GM12801 (cell line): ENCODE results near the gene CERS6.

Experiments
- CTCF ChIP-seq: IDR thresholded peaks from one replicate; pipeline ENCODE4 v1.5.1; 2011; ENCODE audit warnings: control low read depth; ENCODE audit not compliant: insufficient read length; ENCODE audit errors: extremely low read depth

Gene CERS6

DNA sequence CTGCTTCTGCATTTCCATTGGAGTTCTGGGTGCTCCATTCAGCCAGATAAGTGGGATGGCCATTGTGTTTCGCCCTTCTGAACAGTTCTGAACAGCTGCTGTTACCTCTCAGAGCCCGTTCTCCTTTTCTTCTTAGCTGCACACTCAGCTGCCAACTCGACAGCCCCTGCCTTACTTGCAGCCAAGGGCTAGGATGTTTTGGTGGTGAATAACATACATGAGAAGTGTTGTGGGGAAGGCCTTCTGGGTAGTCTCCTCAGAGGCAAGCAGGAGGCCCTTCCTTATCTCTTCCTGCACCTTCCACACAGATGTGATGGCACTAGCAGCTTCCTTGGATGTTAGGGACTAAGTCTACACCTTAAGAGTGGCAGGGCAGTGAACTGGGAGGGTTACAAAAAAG, 207.9 kb downstream of the CERS6 start:
- no peak for TF ChIP-seq CTCF

DNA sequence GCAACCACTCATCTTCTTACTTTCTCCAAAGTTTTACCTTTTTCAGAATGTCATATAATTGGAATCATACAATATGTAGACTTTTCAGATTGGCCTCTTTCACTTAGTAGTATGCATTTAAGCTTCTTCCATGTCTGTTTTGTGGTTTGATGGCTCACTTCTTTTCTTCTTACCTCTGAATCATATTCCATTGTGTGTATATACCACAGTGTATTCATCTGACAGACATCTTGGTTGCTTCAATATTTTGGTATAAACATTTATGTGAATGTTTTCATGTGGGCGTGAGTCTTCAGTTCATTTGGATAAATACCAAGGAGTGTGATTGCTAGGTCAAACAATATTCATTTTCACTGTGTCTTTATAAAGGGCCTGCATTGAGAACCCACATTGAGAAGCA, 210.3 kb downstream of the CERS6 start:
- no peak for TF ChIP-seq CTCF

GRCh38 chr2:168667156-168667555, 211.1 kb downstream of the CERS6 start:
- no peak for TF ChIP-seq CTCF

- no peak for TF ChIP-seq CTCF
Observed at GRCh38 chr2:168669151-168669550, 213.1 kb downstream of the CERS6 start.

DNA sequence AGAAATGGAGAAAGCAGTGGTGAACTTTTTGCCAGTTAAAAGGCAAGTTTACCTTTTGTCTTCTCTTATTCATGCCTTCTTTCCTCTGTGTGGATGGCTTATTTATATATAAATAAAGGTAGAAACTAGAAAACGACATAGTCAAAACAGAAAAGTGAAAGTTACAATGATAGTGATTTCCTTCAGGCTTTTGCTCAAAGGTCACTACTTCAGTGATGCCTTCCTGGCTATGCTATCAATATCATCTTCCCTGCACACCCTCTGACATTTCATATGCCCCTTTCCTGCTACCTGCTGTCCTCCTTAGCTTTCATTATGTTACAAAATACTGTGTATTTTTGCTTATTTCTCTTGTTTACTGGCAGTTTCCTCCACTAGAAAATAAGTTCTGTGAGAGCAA, 214.4 kb downstream of the CERS6 start:
- no peak for TF ChIP-seq CTCF

DNA sequence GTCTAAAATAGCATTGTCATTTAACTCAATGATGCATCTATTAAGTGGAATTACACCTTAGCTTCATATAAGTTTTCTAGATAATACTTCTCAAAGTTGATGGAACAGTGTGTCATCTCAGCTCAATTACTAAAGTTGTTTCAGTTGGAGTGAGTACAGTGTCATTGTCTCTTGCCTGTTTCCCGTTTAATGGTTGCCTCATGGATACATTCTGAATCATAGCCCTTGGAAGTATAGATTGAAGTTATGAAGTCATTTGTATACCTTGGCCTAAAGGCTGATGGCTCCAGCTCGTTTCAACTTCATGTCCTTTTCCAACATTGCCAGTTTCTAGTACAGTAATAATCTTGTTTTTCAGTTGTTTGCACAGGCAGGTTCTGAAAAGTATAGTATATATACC, 215.9 kb downstream of the CERS6 start:
- TF ChIP-seq CTCF, result no peak

DNA sequence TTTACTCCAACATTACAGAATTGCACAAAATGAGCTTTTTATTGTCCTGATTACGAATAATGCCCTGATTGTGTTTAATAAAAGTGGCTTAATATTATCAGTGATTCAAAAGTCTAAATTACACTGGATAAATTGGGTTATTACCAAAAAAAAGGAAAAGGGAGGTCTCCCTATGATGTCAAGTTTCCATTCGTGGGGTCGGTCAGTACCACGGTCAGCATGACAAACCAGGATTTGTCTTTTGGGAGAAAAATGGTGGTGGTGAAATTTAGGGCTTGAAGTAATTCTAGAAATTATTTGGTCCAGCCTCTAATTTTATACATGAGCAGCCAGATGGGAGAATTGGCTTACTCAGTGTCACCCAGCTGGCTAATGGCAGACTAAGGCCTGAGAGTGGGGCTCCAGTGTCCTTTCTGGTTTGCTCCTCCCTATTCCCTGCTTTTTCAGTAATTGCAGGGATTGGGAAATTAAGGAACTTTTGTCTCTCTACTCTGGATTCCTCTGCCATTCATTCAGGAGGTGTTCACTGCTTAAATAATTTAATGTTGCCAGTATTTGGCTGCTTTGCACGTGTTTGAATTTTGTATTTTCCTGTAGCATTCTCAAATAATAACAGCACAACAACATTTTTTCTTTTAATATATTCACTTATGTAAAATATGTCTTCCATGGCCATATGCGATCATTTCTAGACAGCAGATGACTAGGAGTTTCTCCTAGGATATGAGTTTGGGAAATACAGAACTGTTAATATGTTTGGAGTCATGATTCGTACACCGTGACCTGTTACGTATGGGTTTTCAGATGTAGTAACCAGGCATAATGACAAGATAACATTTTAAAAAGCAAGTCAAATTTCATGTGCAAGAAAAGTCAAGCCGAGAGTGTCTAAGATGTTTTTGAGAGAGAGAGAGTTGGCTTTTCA, 217.5 kb downstream of the CERS6 start:
- TF ChIP-seq CTCF, result no peak
